GM23338 (cell line): ENCODE measurements around the gene ARX. TPM values are rescaled to one million over a fixed set of nuclear protein-coding genes. Genes with fewer than 3 reads are reported as not detected.

Source experiments
- ATAC-seq: fragments of 200-7000 bp; cut with Tn5 transposase; 3 replicates; pipeline ENCODE4 v1.9.1; 2020
- DNase-seq: peaks from one replicate; pipeline ENCODE4 v3.0.0-alpha.2; 2015; ENCODE audit warnings: low spot score
- H2AFZ ChIP-seq: fragments of 200-600 bp; sonication (generic); 2 replicates; pipeline ENCODE4 v1.8.0; 2016; ENCODE audit warnings: antibody characterized with exemption, mild to moderate bottlenecking, moderate library complexity
- H3F3A ChIP-seq: fragments of 200-600 bp; sonication (generic); replicated peaks from 2 replicates; pipeline ENCODE4 v1.8.0; 2017; ENCODE audit warnings: antibody characterized with exemption, mixed run types, low read depth
- H3K27ac ChIP-seq: fragments of 200-600 bp; sonication (generic); 2 replicates; pipeline ENCODE4 v1.6.1; 2016; ENCODE audit warnings: low read depth
- H3K27me3 ChIP-seq: fragments of 200-600 bp; sonication (generic); 2 replicates; pipeline ENCODE4 v1.8.0; 2016; ENCODE audit warnings: mild to moderate bottlenecking, mixed run types, moderate library complexity; ENCODE audit not compliant: insufficient read depth
- H3K36me3 ChIP-seq: fragments of 200-600 bp; sonication (generic); 2 replicates; pipeline ENCODE4 v1.8.0; 2016; ENCODE audit warnings: mild to moderate bottlenecking; ENCODE audit not compliant: insufficient read depth
- H3K4me1 ChIP-seq: fragments of 200-600 bp; sonication (generic); 2 replicates; pipeline ENCODE4 v1.8.0; 2016; ENCODE audit warnings: mild to moderate bottlenecking, moderate library complexity; ENCODE audit not compliant: insufficient read depth
- H3K4me2 ChIP-seq: fragments of 200-600 bp; sonication (generic); 2 replicates; pipeline ENCODE4 v1.7.1; 2017; ENCODE audit warnings: mixed run types
- H3K4me3 ChIP-seq: fragments of 200-600 bp; sonication (generic); 2 replicates; pipeline ENCODE4 v1.6.1; 2016; ENCODE audit warnings: mixed run types
- H3K79me2 ChIP-seq: fragments of 200-600 bp; sonication (generic); replicated peaks from 2 replicates; pipeline ENCODE4 v1.8.0; 2017; ENCODE audit warnings: mild to moderate bottlenecking; ENCODE audit not compliant: insufficient read depth
- H3K9me2 ChIP-seq: fragments of 200-600 bp; sonication (generic); 2 replicates; pipeline ENCODE4 v1.8.0; 2017; ENCODE audit not compliant: insufficient read depth
- H4K20me1 ChIP-seq: fragments of 200-600 bp; sonication (generic); replicated peaks from 2 replicates; pipeline ENCODE4 v1.8.0; 2017; ENCODE audit warnings: mild to moderate bottlenecking; ENCODE audit not compliant: insufficient read depth
- H3K27ac Mint-ChIP-seq: 2 replicates; pipeline ENCODE4 v1.8.0; 2020; ENCODE audit warnings: inconsistent platforms, mild to moderate bottlenecking, moderate library complexity, mixed read lengths
- H3K27me3 Mint-ChIP-seq: 3 replicates; pipeline ENCODE4 v1.8.0; 2022; ENCODE audit warnings: low read depth, mild to moderate bottlenecking, moderate library complexity, mixed read lengths, inconsistent platforms; ENCODE audit not compliant: insufficient read depth, poor library complexity
- H3K36me3 Mint-ChIP-seq: 3 replicates; pipeline ENCODE4 v1.8.0; 2021; ENCODE audit warnings: low read depth, mild to moderate bottlenecking, inconsistent platforms, moderate library complexity, mixed read lengths
- H3K4me1 Mint-ChIP-seq: 3 replicates; pipeline ENCODE4 v1.8.0; 2020; ENCODE audit warnings: mild to moderate bottlenecking, inconsistent platforms, mixed read lengths
- H3K4me3 Mint-ChIP-seq: 3 replicates; pipeline ENCODE4 v1.8.0; 2021; ENCODE audit warnings: moderate library complexity, mild to moderate bottlenecking, inconsistent platforms, mixed read lengths
- H3K9me3 Mint-ChIP-seq: 3 replicates; pipeline ENCODE4 v1.8.0; 2020; ENCODE audit warnings: moderate library complexity, mild to moderate bottlenecking, inconsistent platforms, mixed read lengths
- CTCF ChIP-seq, 2 experiments: fragments of 200-600 bp in 1 of 2; sonication (generic) in 1 of 2; conservative IDR thresholded peaks; 2 replicates each; pipeline versions ENCODE4 v1.5.1 to v1.6.1; 2016 to 2017; ENCODE audit warnings: antibody characterized with exemption in 2 of 2, low read depth in 2 of 2, mild to moderate bottlenecking in 2 of 2, moderate library complexity in 1 of 2
- ETS1 ChIP-seq: IDR thresholded peaks from 2 replicates; pipeline ENCODE4 v1.6.1; 2016; ENCODE audit warnings: antibody characterized with exemption
- NANOG ChIP-seq: IDR thresholded peaks from 2 replicates; pipeline ENCODE4 v1.6.1; 2016; ENCODE audit warnings: antibody characterized with exemption, borderline replicate concordance
- POLR2AphosphoS5 ChIP-seq: IDR thresholded peaks from 2 replicates; pipeline ENCODE4 v1.6.1; 2016; ENCODE audit warnings: antibody characterized with exemption, low read depth
- STAT1 ChIP-seq: IDR thresholded peaks from one replicate; pipeline ENCODE4 v1.6.1; 2016; ENCODE audit warnings: antibody characterized with exemption; ENCODE audit not compliant: unreplicated experiment
- ZNF114 ChIP-seq: fragments of 250-450 bp; sonication (Bioruptor Pico); IDR thresholded peaks from 2 replicates; pipeline ENCODE4 v1.5.0; 2020; ENCODE audit warnings: mild to moderate bottlenecking, moderate library complexity
- polyA plus RNA-seq: library from polyadenylated mRNA; unstranded; fragments of >200 nt; fragmentation: Nextera tagmentation; extraction: Ambion mirVana; gene quantifications from 2 replicates; pipeline ENCODE4 v1.2.1, GENCODE V29; 2016
- total RNA-seq: library from RNA; depleted of rRNA; stranded (reverse); fragments of >200 nt; shearing (Covaris generic); gene quantifications from 2 replicates; pipeline ENCODE4 v1.2.3, GENCODE V29; 2014
- TF ChIP-seq, protein P1 (sequence below): IDR thresholded peaks from one replicate; pipeline ENCODE4 v1.6.1; 2018; ENCODE audit warnings: antibody characterized with exemption; ENCODE audit not compliant: unreplicated experiment

The ARX gene
- total and polyA plus RNA-seq, 2 experiments from 2014 or later, result 0.13 TPM; not detected in 1

DNA sequence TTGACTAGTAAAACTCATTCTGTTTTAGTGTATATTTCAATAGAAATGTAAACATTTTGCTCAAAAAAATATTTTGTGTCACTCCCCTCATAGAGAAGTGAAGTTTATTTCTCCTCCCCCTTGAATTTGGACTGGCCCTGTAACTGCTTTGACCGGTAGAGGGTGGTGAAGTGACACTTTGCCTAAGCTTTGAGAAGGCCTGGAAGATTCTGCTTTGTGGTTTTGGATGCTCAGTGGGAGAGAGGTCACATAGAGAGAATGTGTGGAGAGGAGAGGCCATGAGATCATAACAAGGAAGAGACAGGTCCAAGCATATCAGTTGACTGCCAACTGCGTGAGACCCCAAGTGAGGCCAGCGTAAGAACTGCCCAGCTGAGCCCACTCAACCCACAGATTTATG, 19.1 kb upstream of the ARX start:
- H3K27me3 Mint-ChIP-seq, result no peaks in the 10 kb centered on the region
- peak; percentile 64; the same call in 2 of the 3 replicates for ATAC-seq
- H3K4me1 Mint-ChIP-seq, result no peaks in the 10 kb centered on the region
- Histone ChIP-seq H3K9me2 (no peaks in the 10 kb centered on the region), H2AFZ (no peak overlapping the region), H3K36me3 (no peaks in the 10 kb centered on the region), H3F3A (no peaks in the 10 kb centered on the region), H3K4me2 (no peak overlapping the region), H3K4me1 (no peaks in the 10 kb centered on the region), H3K4me3 (no peak overlapping the region), H4K20me1 (no peaks in the 10 kb centered on the region), H3K27ac (no peak overlapping the region), H3K79me2 (no peaks in the 10 kb centered on the region), H3K27me3 (no peaks in the 10 kb centered on the region)
- TF ChIP-seq, protein P1, sequence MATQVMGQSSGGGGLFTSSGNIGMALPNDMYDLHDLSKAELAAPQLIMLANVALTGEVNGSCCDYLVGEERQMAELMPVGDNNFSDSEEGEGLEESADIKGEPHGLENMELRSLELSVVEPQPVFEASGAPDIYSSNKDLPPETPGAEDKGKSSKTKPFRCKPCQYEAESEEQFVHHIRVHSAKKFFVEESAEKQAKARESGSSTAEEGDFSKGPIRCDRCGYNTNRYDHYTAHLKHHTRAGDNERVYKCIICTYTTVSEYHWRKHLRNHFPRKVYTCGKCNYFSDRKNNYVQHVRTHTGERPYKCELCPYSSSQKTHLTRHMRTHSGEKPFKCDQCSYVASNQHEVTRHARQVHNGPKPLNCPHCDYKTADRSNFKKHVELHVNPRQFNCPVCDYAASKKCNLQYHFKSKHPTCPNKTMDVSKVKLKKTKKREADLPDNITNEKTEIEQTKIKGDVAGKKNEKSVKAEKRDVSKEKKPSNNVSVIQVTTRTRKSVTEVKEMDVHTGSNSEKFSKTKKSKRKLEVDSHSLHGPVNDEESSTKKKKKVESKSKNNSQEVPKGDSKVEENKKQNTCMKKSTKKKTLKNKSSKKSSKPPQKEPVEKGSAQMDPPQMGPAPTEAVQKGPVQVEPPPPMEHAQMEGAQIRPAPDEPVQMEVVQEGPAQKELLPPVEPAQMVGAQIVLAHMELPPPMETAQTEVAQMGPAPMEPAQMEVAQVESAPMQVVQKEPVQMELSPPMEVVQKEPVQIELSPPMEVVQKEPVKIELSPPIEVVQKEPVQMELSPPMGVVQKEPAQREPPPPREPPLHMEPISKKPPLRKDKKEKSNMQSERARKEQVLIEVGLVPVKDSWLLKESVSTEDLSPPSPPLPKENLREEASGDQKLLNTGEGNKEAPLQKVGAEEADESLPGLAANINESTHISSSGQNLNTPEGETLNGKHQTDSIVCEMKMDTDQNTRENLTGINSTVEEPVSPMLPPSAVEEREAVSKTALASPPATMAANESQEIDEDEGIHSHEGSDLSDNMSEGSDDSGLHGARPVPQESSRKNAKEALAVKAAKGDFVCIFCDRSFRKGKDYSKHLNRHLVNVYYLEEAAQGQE, result no peak
- no peak for TF ChIP-seq NANOG
- no peak for TF ChIP-seq STAT1
- no peak for TF ChIP-seq POLR2AphosphoS5
- peak; percentile 61 to 70 for TF ChIP-seq CTCF (conservative IDR thresholded peaks at IDR 0.05; ENCODE audit: low read depth in 2 of 2)
- no peak for TF ChIP-seq ZNF114 (CRISPR knock-in tag)
- TF ChIP-seq ETS1, result no peak
- H3K9me3 Mint-ChIP-seq, result no peaks in the 10 kb centered on the region
- H3K36me3 Mint-ChIP-seq, result no peaks in the 10 kb centered on the region
- no peak overlapping the region for H3K4me3 Mint-ChIP-seq
- DNase-seq, result peak; percentile 37
- H3K27ac Mint-ChIP-seq, result no peak overlapping the region

DNA sequence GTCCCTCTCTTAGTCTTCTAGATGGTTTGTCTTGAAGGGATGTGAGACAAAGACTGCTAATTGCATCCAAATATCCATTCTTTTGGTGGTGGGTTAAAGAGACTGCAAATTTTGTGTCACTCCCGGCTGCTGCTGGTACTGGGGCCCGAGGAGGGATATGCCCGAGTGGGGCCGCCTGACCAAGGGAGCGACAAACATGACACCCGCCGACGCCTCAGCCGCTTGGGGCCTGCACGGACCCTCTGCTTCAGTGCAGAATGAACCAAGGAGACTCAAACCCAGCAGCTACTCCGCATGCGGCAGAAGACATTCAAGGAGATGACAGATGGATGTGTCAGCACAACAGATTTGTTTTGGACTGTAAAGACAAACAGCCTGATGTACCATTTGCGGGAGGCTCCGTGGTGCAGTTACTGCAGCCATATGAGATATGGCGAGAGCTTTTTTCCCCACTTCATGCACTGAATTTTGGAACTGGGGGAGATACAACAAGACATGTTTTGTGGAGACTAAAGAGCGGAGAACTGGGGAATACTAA, 13.6 kb upstream of the ARX start:
- Mint-ChIP-seq H3K4me1 (peaks cover 19% of the 10 kb centered on the region), H3K36me3 (no peaks in the 10 kb centered on the region), H3K4me3 (no peak overlapping the region), H3K27ac (no peak overlapping the region), H3K9me3 (no peaks in the 10 kb centered on the region), H3K27me3 (peaks cover 12% of the 10 kb centered on the region)
- H3K79me2 ChIP-seq, result no peaks in the 10 kb centered on the region
- H3K4me1 ChIP-seq, result peaks cover 11% of the 10 kb centered on the region
- H3F3A ChIP-seq, result no peaks in the 10 kb centered on the region
- no peaks in the 10 kb centered on the region for H4K20me1 ChIP-seq
- no peaks in the 10 kb centered on the region for H3K9me2 ChIP-seq
- no peaks in the 10 kb centered on the region for H3K36me3 ChIP-seq
- H3K4me2 ChIP-seq, result no peak overlapping the region
- H3K27me3 ChIP-seq, result peaks cover under 1% of the 10 kb centered on the region; the same call in 1 of the 2 replicates
- ATAC-seq, result no peak
- H3K4me3 ChIP-seq, result no peak overlapping the region
- H2AFZ ChIP-seq, result no peak overlapping the region
- DNase-seq, result no peak
- no peak overlapping the region for H3K27ac ChIP-seq
- TF ChIP-seq NANOG, result no peak
